Neural crest cell (in vitro differentiated cells): ENCODE data around the gene TMEM50B. TPM values are rescaled to one million over a fixed set of nuclear protein-coding genes. Genes with fewer than 3 reads are reported as not detected.

Experiments used
- DNase-seq: peaks from one replicate; pipeline ENCODE4 v3.0.0; 2021; ENCODE audit warnings: low read depth, mixed read lengths, low spot score
- H3K27ac Mint-ChIP-seq: one replicate; pipeline ENCODE4 v1.8.0; 2021; ENCODE audit warnings: mild to moderate bottlenecking, mixed read lengths; ENCODE audit not compliant: unreplicated experiment
- H3K27me3 Mint-ChIP-seq: 2 replicates; pipeline ENCODE4 v1.8.0; 2021; ENCODE audit warnings: low read depth, mild to moderate bottlenecking, mixed read lengths
- H3K36me3 Mint-ChIP-seq: 2 replicates; pipeline ENCODE4 v1.8.0; 2021; ENCODE audit warnings: low read depth, mild to moderate bottlenecking, mixed read lengths
- H3K4me1 Mint-ChIP-seq: 2 replicates; pipeline ENCODE4 v1.8.0; 2021; ENCODE audit warnings: mixed read lengths
- H3K4me3 Mint-ChIP-seq: one replicate; pipeline ENCODE4 v1.8.0; 2021; ENCODE audit warnings: mild to moderate bottlenecking, mixed read lengths
- H3K9me3 Mint-ChIP-seq: 2 replicates; pipeline ENCODE4 v1.8.0; 2021; ENCODE audit warnings: mixed read lengths
- CTCF ChIP-seq: fragments of 200-600 bp; sonication (generic); conservative IDR thresholded peaks from 2 replicates; pipeline ENCODE4 v1.5.0; 2021; ENCODE audit warnings: antibody characterized with exemption, mild to moderate bottlenecking
- total RNA-seq: library from RNA; stranded (reverse); gene quantifications from 2 replicates; pipeline ENCODE4 v1.2.1, GENCODE V29; 2021

TMEM50B gene
- total RNA-seq, 1 donor from 2014 or later = 23.2 TPM

DNA sequence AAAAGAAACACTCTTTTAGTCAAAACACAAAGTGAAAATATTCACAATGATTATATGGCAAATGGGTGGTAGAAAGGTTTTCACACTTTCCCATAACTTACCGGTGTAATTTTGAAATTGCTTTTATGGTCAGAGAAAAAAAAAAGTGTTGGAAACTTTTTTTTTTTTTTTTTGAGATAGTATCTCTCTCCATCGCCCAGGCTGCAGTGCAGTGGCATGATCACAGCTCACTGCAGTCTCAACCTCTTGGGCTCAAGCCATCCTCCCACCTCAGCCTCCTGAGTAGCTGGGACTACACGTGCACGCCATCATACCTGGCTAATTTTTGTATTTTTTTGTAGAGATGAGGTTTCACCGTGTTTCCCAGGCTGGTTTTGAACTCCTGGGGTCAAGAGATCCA is 73.3 kb downstream of the TMEM50B start:
- peak overlapping the region; percentile 59 for H3K4me3 Mint-ChIP-seq
- no peak overlapping the region for H3K27ac Mint-ChIP-seq
- TF ChIP-seq CTCF = no peak
- no peaks in the 10 kb centered on the region for H3K9me3 Mint-ChIP-seq
- H3K4me1 Mint-ChIP-seq = peaks cover 24% of the 10 kb centered on the region
- no peak for DNase-seq
- H3K27me3 Mint-ChIP-seq = no peaks in the 10 kb centered on the region
- peaks cover 3% of the 10 kb centered on the region for H3K36me3 Mint-ChIP-seq

DNA sequence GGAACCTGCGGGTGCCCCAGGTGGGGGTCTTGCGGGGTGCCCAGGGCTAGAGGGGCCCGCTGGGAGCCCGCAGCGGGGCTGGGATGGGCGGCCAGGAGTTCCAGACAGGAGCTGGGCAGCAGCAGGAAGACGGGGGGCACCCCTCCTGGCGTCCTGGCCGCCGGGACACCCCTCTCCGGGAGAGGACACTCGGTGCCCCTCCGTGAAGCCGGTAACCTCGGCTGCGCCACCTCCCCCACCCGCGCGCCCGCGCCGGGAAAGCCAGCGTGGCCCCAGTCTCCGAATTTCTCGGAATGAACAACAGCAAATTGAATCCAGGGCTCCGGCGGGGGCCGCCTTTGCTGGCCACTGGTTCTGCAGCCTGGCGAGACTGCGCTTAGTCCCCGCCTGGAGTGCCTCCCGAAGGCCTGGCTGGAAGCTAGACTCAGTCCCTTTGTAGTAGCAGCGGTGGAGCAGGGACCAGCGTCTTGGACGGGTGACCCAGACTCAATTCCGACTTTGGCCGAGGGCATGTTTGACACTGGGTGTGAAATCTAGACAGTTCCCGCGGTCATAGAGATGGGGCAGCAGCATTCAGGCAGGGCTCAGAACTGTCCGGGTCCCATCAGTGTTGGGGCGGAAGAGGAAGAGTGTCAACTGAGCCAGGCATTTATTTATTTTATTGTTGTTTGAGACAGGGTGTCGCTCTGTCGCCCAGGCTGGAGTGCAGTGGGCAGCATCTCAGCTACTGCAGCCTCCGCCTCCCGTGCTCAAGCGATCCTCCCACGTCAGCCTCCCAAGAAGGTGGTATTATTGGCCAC is 75.8 kb downstream of the TMEM50B start:
- no peak for TF ChIP-seq CTCF
- H3K36me3 Mint-ChIP-seq = no peaks in the 10 kb centered on the region
- DNase-seq = peak; percentile 52
- peak overlapping the region; percentile 89 for H3K4me3 Mint-ChIP-seq
- H3K9me3 Mint-ChIP-seq = no peaks in the 10 kb centered on the region
- H3K4me1 Mint-ChIP-seq = peaks cover 24% of the 10 kb centered on the region
- H3K27ac Mint-ChIP-seq = peak overlapping the region; percentile 66
- H3K27me3 Mint-ChIP-seq = peaks cover 3% of the 10 kb centered on the region

DNA sequence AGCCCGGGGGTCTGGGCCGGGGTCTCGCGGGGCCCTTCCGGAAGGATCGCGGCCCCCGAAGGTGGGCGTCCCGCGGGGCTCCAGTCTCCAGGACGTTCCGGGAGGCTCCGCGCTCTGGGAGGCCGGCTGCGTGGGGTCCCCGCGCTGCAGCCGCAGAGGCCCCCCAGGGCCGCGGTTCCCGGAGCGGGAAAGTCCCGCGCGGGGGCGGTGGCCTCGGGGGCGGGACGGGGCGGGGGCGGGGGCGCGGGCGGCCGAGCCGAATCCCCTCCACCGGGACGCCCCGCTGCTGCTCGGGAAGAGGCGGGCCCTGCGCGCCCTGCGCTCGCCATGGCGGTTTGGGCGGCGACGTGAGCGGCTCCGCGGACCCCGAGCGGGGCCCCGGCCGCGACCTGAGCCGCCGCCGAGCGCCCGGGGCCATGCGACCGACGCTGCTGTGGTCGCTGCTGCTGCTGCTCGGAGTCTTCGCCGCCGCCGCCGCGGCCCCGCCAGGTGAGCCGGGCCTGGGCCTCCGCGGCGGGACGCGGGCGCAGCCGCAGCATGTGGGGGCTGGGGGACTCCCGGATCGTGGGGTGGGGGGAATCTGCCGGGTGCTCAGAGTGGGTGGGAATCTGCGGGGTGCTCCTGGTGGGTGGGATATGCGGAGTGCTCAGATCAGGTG is 76.5 kb downstream of the TMEM50B start, which contains the start of gene IFNGR2:
Gene IFNGR2 (plus strand): TSS at position 286 of the 658 bp plus-strand sequence. CDS start 131 bp downstream, at position 417.
- no peaks in the 10 kb centered on the region for H3K36me3 Mint-ChIP-seq
- peak; percentile 18 for DNase-seq
- H3K4me1 Mint-ChIP-seq = peaks cover 24% of the 10 kb centered on the region
- H3K4me3 Mint-ChIP-seq = peak within 1 kb of the TSS; percentile 89
- H3K27ac Mint-ChIP-seq = peak within 1 kb of the TSS; percentile 66
- H3K9me3 Mint-ChIP-seq = no peaks in the 10 kb centered on the region
- no peak for TF ChIP-seq CTCF
- H3K27me3 Mint-ChIP-seq = peaks cover 3% of the 10 kb centered on the region

GRCh38 chr21:33402001-33402979 is 77.5 kb downstream of the TMEM50B start:
- Mint-ChIP-seq H3K36me3 (no peaks in the 10 kb centered on the region), H3K27ac (no peak overlapping the region), H3K4me3 (peak overlapping the region; percentile 80), H3K4me1 (peaks cover 24% of the 10 kb centered on the region), H3K27me3 (peaks cover 3% of the 10 kb centered on the region), H3K9me3 (no peaks in the 10 kb centered on the region)
- DNase-seq = no peak
- no peak for TF ChIP-seq CTCF

- peaks cover 3% of the 10 kb centered on the region for H3K27me3 Mint-ChIP-seq
- H3K4me1 Mint-ChIP-seq = peaks cover 20% of the 10 kb centered on the region
- peak overlapping the region; percentile 31 for H3K4me3 Mint-ChIP-seq
- H3K36me3 Mint-ChIP-seq = no peaks in the 10 kb centered on the region
- no peaks in the 10 kb centered on the region for H3K9me3 Mint-ChIP-seq
- DNase-seq = no peak
- no peak for TF ChIP-seq CTCF
- no peak overlapping the region for H3K27ac Mint-ChIP-seq
These were observed 78.2 kb downstream of the TMEM50B start for GRCh38 chr21:33401630-33401992.
